Rectal smooth muscle tissue (tissue), 1 donor: Measurements from ENCODE around the gene TM9SF3.
"Not testable (repeated sequence)": the region's sequence is repeated elsewhere in the genome, so short reads cannot be mapped to it uniquely, and the experiment has no call there.

ENCODE experiments used
- H3K27ac ChIP-seq: one replicate; pipeline ENCODE4 v1.7.0; 2013; ENCODE audit warnings: low read depth, low read length, inconsistent platforms
- H3K27me3 ChIP-seq: one replicate; pipeline ENCODE4 v1.7.0; 2013; ENCODE audit warnings: low read length; ENCODE audit not compliant: control insufficient read depth, insufficient read depth
- H3K36me3 ChIP-seq: one replicate; pipeline ENCODE4 v1.7.0; 2013; ENCODE audit warnings: low read length; ENCODE audit not compliant: control insufficient read depth, insufficient read depth
- H3K4me1 ChIP-seq: one replicate; pipeline ENCODE4 v1.7.0; 2013; ENCODE audit warnings: low read length; ENCODE audit not compliant: control insufficient read depth, insufficient read depth
- H3K4me3 ChIP-seq: one replicate; pipeline ENCODE4 v1.7.0; 2013; ENCODE audit warnings: low read length
- H3K9ac ChIP-seq: one replicate; pipeline ENCODE4 v1.7.0; 2013; ENCODE audit warnings: low read length

TM9SF3 gene

DNA sequence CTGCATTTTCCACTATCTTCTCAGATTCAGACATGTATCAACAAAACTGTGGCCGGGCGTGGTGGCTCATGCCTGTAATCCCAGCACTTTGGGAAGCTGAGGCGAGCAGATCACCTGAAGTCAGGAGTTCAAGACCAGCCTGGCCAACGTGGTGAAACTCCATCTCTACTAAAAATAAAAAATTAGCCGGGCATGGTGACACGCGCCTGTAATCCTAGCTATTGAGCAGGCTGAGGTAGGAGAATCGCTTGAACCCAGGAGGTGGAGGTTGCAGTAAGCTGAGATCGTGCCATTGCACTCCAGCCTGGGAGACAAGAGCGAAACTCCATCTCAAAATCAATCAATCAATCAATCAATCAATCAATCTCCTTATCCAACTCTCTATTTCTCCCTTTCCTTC is 41.3 kb downstream of the TM9SF3 start:
- H3K4me3 ChIP-seq, H3K27me3 ChIP-seq, H3K4me1 ChIP-seq, H3K9ac ChIP-seq, H3K27ac ChIP-seq: not testable (repeated sequence)
- peaks cover 13% of the 10 kb centered on the region for H3K36me3 ChIP-seq

- no peak overlapping the region for H3K4me3 ChIP-seq
- no peak overlapping the region for H3K27ac ChIP-seq
- no peaks in the 10 kb centered on the region for H3K27me3 ChIP-seq
- peaks cover 6% of the 10 kb centered on the region for H3K36me3 ChIP-seq
- no peaks in the 10 kb centered on the region for H3K4me1 ChIP-seq
- no peak overlapping the region for H3K9ac ChIP-seq
These were observed 44.9 kb downstream of the TM9SF3 start for GRCh38 chr10:96541921-96542320.

GRCh38 chr10:96540240-96540639 is 46.6 kb downstream of the TM9SF3 start:
- Histone ChIP-seq H3K27ac (no peak overlapping the region), H3K4me1 (no peaks in the 10 kb centered on the region), H3K36me3 (peaks cover 6% of the 10 kb centered on the region), H3K4me3 (no peak overlapping the region), H3K27me3 (no peaks in the 10 kb centered on the region), H3K9ac (no peak overlapping the region)

DNA sequence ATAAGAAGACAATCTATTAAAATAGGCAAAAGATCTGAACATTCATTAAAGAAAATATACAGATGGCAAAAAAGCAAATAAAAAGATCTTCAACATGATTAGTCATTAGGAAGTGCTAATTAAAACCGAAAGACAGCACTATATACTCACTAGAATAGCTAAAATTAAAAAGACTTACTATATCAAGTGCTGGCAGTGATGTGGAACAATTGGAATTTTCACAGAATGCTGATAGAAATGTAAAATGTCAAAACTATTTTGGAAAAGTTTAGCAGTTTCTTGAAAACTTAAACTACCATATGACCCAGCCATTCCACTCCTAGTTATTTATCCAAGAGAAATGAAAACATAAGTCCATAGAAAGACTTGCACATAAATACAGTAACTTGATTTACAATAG is 48.1 kb downstream of the TM9SF3 start:
- H3K4me1 ChIP-seq = no peaks in the 10 kb centered on the region
- no peak overlapping the region for H3K9ac ChIP-seq
- H3K36me3 ChIP-seq = peaks cover 3% of the 10 kb centered on the region
- no peaks in the 10 kb centered on the region for H3K27me3 ChIP-seq
- no peak overlapping the region for H3K4me3 ChIP-seq
- no peak overlapping the region for H3K27ac ChIP-seq

DNA sequence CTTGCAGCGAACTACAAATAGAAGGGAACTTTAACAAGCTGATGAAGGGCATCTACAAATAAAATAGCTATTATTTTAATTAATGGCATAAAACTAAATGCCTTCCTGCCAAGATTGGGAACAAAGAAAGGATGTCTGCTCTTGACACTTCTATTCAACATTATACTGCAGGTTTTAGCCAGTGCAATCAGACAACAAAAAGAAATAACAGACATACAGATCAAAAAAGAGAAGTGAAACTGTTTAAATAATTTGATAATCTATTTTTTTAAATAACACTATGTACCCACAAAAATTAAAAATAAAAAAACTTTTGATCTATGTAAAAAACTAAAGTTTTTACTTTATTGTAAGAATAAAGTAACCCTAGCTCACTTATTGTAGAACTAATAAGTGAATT is 50.7 kb downstream of the TM9SF3 start:
- no peak overlapping the region for H3K4me3 ChIP-seq
- no peaks in the 10 kb centered on the region for H3K27me3 ChIP-seq
- H3K27ac ChIP-seq = no peak overlapping the region
- H3K36me3 ChIP-seq = no peaks in the 10 kb centered on the region
- H3K9ac ChIP-seq = no peak overlapping the region
- H3K4me1 ChIP-seq = no peaks in the 10 kb centered on the region

DNA sequence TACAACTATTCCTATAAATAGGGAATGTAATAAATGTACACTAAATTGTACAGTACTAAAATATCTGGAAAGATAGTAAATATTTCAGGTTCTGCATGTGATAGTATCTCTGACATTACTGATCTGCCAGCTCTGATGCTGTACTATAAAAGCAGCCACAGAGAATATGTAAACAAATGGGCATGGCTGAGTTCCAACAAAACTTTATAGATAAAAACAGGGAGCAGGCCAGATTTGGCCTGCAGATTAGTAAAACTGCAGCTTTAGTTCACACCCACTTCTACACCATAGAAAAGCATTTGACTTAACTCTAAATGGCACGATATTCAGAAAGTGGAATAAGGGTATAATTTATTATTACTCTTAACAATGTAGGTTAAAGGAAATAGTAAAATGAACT is 54.3 kb downstream of the TM9SF3 start:
- Histone ChIP-seq H3K9ac (no peak overlapping the region), H3K4me3 (no peak overlapping the region), H3K36me3 (peaks cover 5% of the 10 kb centered on the region), H3K27me3 (no peaks in the 10 kb centered on the region), H3K4me1 (no peaks in the 10 kb centered on the region), H3K27ac (no peak overlapping the region)

- no peaks in the 10 kb centered on the region for H3K27me3 ChIP-seq
- no peaks in the 10 kb centered on the region for H3K4me1 ChIP-seq
- no peak overlapping the region for H3K9ac ChIP-seq
- H3K36me3 ChIP-seq = peaks cover 15% of the 10 kb centered on the region
- H3K27ac ChIP-seq = no peak overlapping the region
- H3K4me3 ChIP-seq = no peak overlapping the region
These were observed 57.1 kb downstream of the TM9SF3 start for GRCh38 chr10:96529634-96530279.

DNA sequence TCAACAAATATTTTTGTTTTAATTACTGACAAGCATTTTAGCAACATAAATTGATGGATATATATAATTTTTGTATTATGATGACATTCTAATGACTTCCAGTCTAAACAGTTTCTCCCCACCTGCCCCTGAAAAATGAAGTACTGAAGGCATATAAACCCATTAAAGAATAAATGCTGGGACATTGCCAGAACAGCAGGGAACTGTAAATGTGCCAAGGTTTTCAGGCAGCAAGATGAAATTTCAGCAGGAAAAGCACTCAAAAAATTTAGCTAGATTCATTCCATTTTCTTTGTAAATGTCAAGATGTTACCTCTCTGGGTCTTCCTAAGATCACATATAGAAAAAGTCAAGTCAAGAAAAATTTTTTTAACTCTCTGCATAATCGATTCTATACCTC is 62.1 kb downstream of the TM9SF3 start:
- no peaks in the 10 kb centered on the region for H3K4me1 ChIP-seq
- no peak overlapping the region for H3K9ac ChIP-seq
- no peak overlapping the region for H3K4me3 ChIP-seq
- peaks cover 15% of the 10 kb centered on the region for H3K36me3 ChIP-seq
- no peak overlapping the region for H3K27ac ChIP-seq
- H3K27me3 ChIP-seq = no peaks in the 10 kb centered on the region

- Histone ChIP-seq H3K9ac (no peak overlapping the region), H3K36me3 (peaks cover 3% of the 10 kb centered on the region), H3K4me3 (no peak overlapping the region), H3K4me1 (peaks cover 7% of the 10 kb centered on the region), H3K27ac (no peak overlapping the region), H3K27me3 (peaks cover 1% of the 10 kb centered on the region)
These were observed 69.5 kb downstream of the TM9SF3 start for GRCh38 chr10:96517284-96517683.

- H3K9ac ChIP-seq = no peak overlapping the region
- no peak overlapping the region for H3K27ac ChIP-seq
- H3K36me3 ChIP-seq = peaks cover 3% of the 10 kb centered on the region
- peaks cover 2% of the 10 kb centered on the region for H3K27me3 ChIP-seq
- no peak overlapping the region for H3K4me3 ChIP-seq
- H3K4me1 ChIP-seq = peaks cover 7% of the 10 kb centered on the region
These were observed 70.5 kb downstream of the TM9SF3 start for GRCh38 chr10:96516337-96516736.

- Histone ChIP-seq H3K9ac (no peak within 1 kb of the TSS), H3K27ac (no peak within 1 kb of the TSS), H3K4me3 (peak within 1 kb of the TSS; percentile 67), H3K27me3 (peaks cover 2% of the 10 kb centered on the region), H3K4me1 (peaks cover 7% of the 10 kb centered on the region), H3K36me3 (no peaks in the 10 kb centered on the region)
These were observed 72.9 kb downstream of the TM9SF3 start, which contains the start of gene TLL2 for GRCh38 chr10:96513698-96514561. Gene TLL2, minus strand, starts transcription at chr10:96513926. Its CDS starts 241 bp downstream, at chr10:96513685.

DNA sequence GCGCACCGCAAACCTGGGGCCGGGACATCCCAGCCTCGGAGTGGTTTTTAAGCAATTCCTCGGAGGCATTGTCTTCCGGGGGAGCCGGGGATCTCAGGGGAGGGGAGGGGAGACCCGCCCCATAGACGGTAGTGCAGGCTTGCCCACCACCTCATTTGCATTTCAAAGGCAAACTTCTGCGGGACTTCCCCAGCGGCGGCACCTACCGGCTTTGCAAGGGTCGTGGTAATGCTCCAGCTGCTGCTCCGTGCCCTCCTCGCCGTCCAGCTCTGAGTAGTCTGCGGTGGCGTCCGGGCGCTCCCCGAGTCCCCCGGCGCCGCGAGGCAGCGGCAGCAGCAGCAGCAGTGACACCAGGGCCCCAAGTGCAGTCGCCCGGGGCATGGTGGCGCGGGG is 73.5 kb downstream of the TM9SF3 start:
- Histone ChIP-seq H3K27ac (no peak overlapping the region), H3K9ac (no peak overlapping the region), H3K27me3 (peaks cover 2% of the 10 kb centered on the region), H3K4me3 (peak overlapping the region; percentile 67), H3K4me1 (peaks cover 7% of the 10 kb centered on the region), H3K36me3 (no peaks in the 10 kb centered on the region)
